ENCODE measurements around the gene SEPTIN1. TPM values are rescaled to one million over a fixed set of nuclear protein-coding genes. Genes with fewer than 3 reads are reported as not detected.
A peak's percentile ranks its signal among the peaks of the same experiment; 100 is the strongest.

Gene SEPTIN1
- polyA plus RNA-seq, 3 donors = 0.31 to 0.60 (median 0.49) TPM

DNA sequence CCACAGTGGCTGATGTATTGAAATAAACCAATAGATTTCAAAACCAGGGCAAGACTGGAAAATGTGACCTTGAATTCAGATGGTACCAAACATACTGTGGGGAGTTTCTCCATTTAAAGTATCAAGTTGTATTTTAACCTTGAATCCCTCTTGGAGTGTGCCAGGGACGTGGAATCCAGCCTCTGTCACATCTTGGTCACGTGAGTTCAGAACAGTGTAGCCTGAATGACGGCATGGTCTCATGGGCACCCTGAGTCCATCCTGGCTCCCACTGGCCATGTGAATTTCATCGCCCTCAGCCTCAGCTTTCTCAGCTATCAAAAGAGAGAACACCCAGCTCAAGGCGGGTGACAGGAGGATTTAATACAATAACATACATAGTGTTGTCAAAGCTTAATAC lies 31.8 kb upstream of the SEPTIN1 start:
- WGBS (ENCODE audit: insufficient coverage) = 100% methylated on average over 2 of the region's 5 CpGs
- Histone ChIP-seq H3K4me1 (ENCODE audit: control insufficient read depth in 1 of 2, insufficient read depth in 2 of 2, low read length in 2 of 2) (peaks cover 19 to 30% of the 10 kb centered on the region in 2 donors), H3K4me3 (replicated peaks in 1 of 3; ENCODE audit: low read depth in 2 of 3, low read length in 3 of 3) (no peak overlapping the region), H3K4me2 (replicated peaks; ENCODE audit: extremely low read depth, low read length, poor library complexity, severe bottlenecking) (no peak overlapping the region), H2AFZ (ENCODE audit: insufficient read depth, low read depth, low read length, poor library complexity, severe bottlenecking) (no peak overlapping the region), H3K79me2 (ENCODE audit: insufficient read depth, low read length) (no peaks in the 10 kb centered on the region), H3K36me3 (replicated peaks in 1 of 2; ENCODE audit: control insufficient read depth in 1 of 2, insufficient read depth in 2 of 2, low read length in 2 of 2) (peaks cover 0 to 9% of the 10 kb centered on the region in 2 donors), H3K27me3 (ENCODE audit: control insufficient read depth in 2 of 2, insufficient read depth in 2 of 2, low read length in 2 of 2) (no peaks in the 10 kb centered on the region), H3K9ac (ENCODE audit: insufficient read depth, low read length, poor library complexity, severe bottlenecking) (no peak overlapping the region), H3K9me3 (replicated peaks in 1 of 2; ENCODE audit: control insufficient read depth in 1 of 2, insufficient read depth in 1 of 2, low read length in 2 of 2) (no peaks in the 10 kb centered on the region), H3K27ac (ENCODE audit: low read depth in 1 of 2, low read length in 2 of 2) (no peak overlapping the region), H4K20me1 (ENCODE audit: insufficient read depth, low read length) (no peaks in the 10 kb centered on the region)
- no peak overlapping the region for H3K4me3 Mint-ChIP-seq
- H3K27me3 Mint-ChIP-seq (ENCODE audit: low read depth in 3 of 3) = peaks cover 0 to 2% (median 1%) of the 10 kb centered on the region in 3 donors
- TF ChIP-seq, protein P1, sequence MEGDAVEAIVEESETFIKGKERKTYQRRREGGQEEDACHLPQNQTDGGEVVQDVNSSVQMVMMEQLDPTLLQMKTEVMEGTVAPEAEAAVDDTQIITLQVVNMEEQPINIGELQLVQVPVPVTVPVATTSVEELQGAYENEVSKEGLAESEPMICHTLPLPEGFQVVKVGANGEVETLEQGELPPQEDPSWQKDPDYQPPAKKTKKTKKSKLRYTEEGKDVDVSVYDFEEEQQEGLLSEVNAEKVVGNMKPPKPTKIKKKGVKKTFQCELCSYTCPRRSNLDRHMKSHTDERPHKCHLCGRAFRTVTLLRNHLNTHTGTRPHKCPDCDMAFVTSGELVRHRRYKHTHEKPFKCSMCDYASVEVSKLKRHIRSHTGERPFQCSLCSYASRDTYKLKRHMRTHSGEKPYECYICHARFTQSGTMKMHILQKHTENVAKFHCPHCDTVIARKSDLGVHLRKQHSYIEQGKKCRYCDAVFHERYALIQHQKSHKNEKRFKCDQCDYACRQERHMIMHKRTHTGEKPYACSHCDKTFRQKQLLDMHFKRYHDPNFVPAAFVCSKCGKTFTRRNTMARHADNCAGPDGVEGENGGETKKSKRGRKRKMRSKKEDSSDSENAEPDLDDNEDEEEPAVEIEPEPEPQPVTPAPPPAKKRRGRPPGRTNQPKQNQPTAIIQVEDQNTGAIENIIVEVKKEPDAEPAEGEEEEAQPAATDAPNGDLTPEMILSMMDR (IDR thresholded peaks at IDR 0.05) = no peak
- no peak for DNase-seq
- no peak overlapping the region for H3K27ac Mint-ChIP-seq
- H3K9me3 Mint-ChIP-seq = no peaks in the 10 kb centered on the region
- peaks cover 7 to 17% of the 10 kb centered on the region in 2 donors for H3K36me3 Mint-ChIP-seq
- intact Hi-C loops (cut with micrococcal nuclease) = no loop called here
- H3K4me1 Mint-ChIP-seq = peaks cover 23% of the 10 kb centered on the region

- intact Hi-C loops (cut with micrococcal nuclease) = no loop called here
- Histone ChIP-seq H3K4me3 (replicated peaks in 1 of 3; ENCODE audit: low read depth in 2 of 3, low read length in 3 of 3) (no peak overlapping the region), H3K4me2 (replicated peaks; ENCODE audit: extremely low read depth, low read length, poor library complexity, severe bottlenecking) (no peak overlapping the region), H3K27ac (ENCODE audit: low read depth in 1 of 2, low read length in 2 of 2) (no peak overlapping the region), H4K20me1 (ENCODE audit: insufficient read depth, low read length) (no peaks in the 10 kb centered on the region), H2AFZ (ENCODE audit: insufficient read depth, low read depth, low read length, poor library complexity, severe bottlenecking) (no peak overlapping the region), H3K36me3 (replicated peaks in 1 of 2; ENCODE audit: control insufficient read depth in 1 of 2, insufficient read depth in 2 of 2, low read length in 2 of 2) (peaks cover 0 to 9% of the 10 kb centered on the region in 2 donors), H3K27me3 (ENCODE audit: control insufficient read depth in 2 of 2, insufficient read depth in 2 of 2, low read length in 2 of 2) (no peaks in the 10 kb centered on the region), H3K79me2 (ENCODE audit: insufficient read depth, low read length) (no peaks in the 10 kb centered on the region), H3K4me1 (ENCODE audit: control insufficient read depth in 1 of 2, insufficient read depth in 2 of 2, low read length in 2 of 2) (peaks cover 16 to 29% of the 10 kb centered on the region in 2 donors), H3K9ac (ENCODE audit: insufficient read depth, low read length, poor library complexity, severe bottlenecking) (no peak overlapping the region), H3K9me3 (replicated peaks in 1 of 2; ENCODE audit: control insufficient read depth in 1 of 2, insufficient read depth in 1 of 2, low read length in 2 of 2) (no peaks in the 10 kb centered on the region)
- WGBS (ENCODE audit: insufficient coverage) = 100% methylated on average over 5 of the region's 6 CpGs
- DNase-seq = no peak
- Mint-ChIP-seq H3K27ac (peak overlapping the region in 1 of 7 donors; percentile 38), H3K9me3 (no peaks in the 10 kb centered on the region), H3K27me3 (ENCODE audit: low read depth in 3 of 3) (peaks cover 0 to 2% (median 1%) of the 10 kb centered on the region in 3 donors), H3K4me3 (no peak overlapping the region), H3K4me1 (peaks cover 16% of the 10 kb centered on the region), H3K36me3 (peaks cover 7 to 17% of the 10 kb centered on the region in 2 donors)
- TF ChIP-seq, protein P1 (IDR thresholded peaks at IDR 0.05) = no peak
Observed at GRCh38 chr16:30413112-30413806, 30.9 kb upstream of the SEPTIN1 start.

All from CD14-positive monocyte (primary cell).